ENCODE data around the gene RCOR2. TPM values are rescaled to one million over a fixed set of nuclear protein-coding genes. Genes with fewer than 3 reads are reported as not detected.

RCOR2 gene
- total RNA-seq, 4 donors from 2014 or later: 0.16 to 0.74 (median 0.58) TPM; not detected in 1

GRCh38 chr11:63931045-63931444, 14.1 kb upstream of the RCOR2 start:
- Histone ChIP-seq H3K4me3 (no peak overlapping the region), H3K27ac (no peak overlapping the region), H3K4me1 (no peaks in the 10 kb centered on the region), H3K36me3 (no peaks in the 10 kb centered on the region), H3K9me3 (no peaks in the 10 kb centered on the region), H3K27me3 (no peaks in the 10 kb centered on the region)
- TF ChIP-seq POLR2A (IDR thresholded peaks at IDR 0.05) (no peak), CTCF (IDR thresholded peaks at IDR 0.05) (no peak), POLR2AphosphoS5 (IDR thresholded peaks at IDR 0.05) (no peak), EP300 (IDR thresholded peaks at IDR 0.05) (no peak)
- 61 to 68% methylated on average over 5 of the region's 6 CpGs for WGBS, 2 donors (ENCODE audit: low coverage in 1 of 2)
- no peak for ATAC-seq

GRCh38 chr11:63929616-63930015, 12.7 kb upstream of the RCOR2 start:
- Histone ChIP-seq H3K4me3 (no peak overlapping the region), H3K27ac (no peak overlapping the region), H3K4me1 (no peaks in the 10 kb centered on the region), H3K9me3 (no peaks in the 10 kb centered on the region), H3K27me3 (no peaks in the 10 kb centered on the region), H3K36me3 (no peaks in the 10 kb centered on the region)
- no peak for TF ChIP-seq CTCF (IDR thresholded peaks at IDR 0.05)
- no peak for TF ChIP-seq POLR2AphosphoS5 (IDR thresholded peaks at IDR 0.05)
- no peak for TF ChIP-seq POLR2A (IDR thresholded peaks at IDR 0.05)
- no peak for TF ChIP-seq EP300 (IDR thresholded peaks at IDR 0.05)
- ATAC-seq: no peak
- WGBS, 2 donors (ENCODE audit: low coverage in 1 of 2): 70 to 87% methylated on average over 3 to 4 of the region's 5 CpGs

GRCh38 chr11:63923319-63923718, 6.4 kb upstream of the RCOR2 start:
- no peak for ATAC-seq
- Histone ChIP-seq H3K9me3 (no peaks in the 10 kb centered on the region), H3K36me3 (no peaks in the 10 kb centered on the region), H3K27ac (no peak overlapping the region), H3K4me1 (peaks cover 0 to 27% (median 18%) of the 10 kb centered on the region in 3 donors), H3K27me3 (no peaks in the 10 kb centered on the region), H3K4me3 (no peak overlapping the region)
- no peak for TF ChIP-seq EP300 (IDR thresholded peaks at IDR 0.05)
- TF ChIP-seq POLR2AphosphoS5 (IDR thresholded peaks at IDR 0.05): no peak
- no peak for TF ChIP-seq CTCF (IDR thresholded peaks at IDR 0.05)
- no peak for TF ChIP-seq POLR2A (IDR thresholded peaks at IDR 0.05)
- 53 to 76% methylated on average over 4 of the region's 4 CpGs for WGBS, 2 donors (ENCODE audit: low coverage in 1 of 2)

- Histone ChIP-seq H3K4me1 (peaks cover 0 to 33% (median 23%) of the 10 kb centered on the region in 3 donors), H3K9me3 (no peaks in the 10 kb centered on the region), H3K27me3 (no peaks in the 10 kb centered on the region), H3K4me3 (no peak overlapping the region), H3K27ac (no peak overlapping the region), H3K36me3 (no peaks in the 10 kb centered on the region)
- no peak for TF ChIP-seq EP300 (IDR thresholded peaks at IDR 0.05)
- WGBS, 2 donors (ENCODE audit: low coverage in 1 of 2): 67% methylated on average over 1 of the region's 2 CpGs; no CpG with 5 or more reads in 1 of the 2 donors
- ATAC-seq: no peak
These were observed 5.8 kb upstream of the RCOR2 start for GRCh38 chr11:63922673-63923192.

- no peak overlapping the region for H3K4me3 ChIP-seq
- ATAC-seq: no peak
- WGBS, 2 donors (ENCODE audit: low coverage in 1 of 2): 35% methylated on average over 5 of the region's 14 CpGs; no CpG with 5 or more reads in 1 of the 2 donors
- H3K9me3 ChIP-seq: no peaks in the 10 kb centered on the region
- TF ChIP-seq POLR2AphosphoS5 (IDR thresholded peaks at IDR 0.05): no peak
- no peak for TF ChIP-seq EP300 (IDR thresholded peaks at IDR 0.05)
- peak in 3 of 4 experiments; percentile 9 to 52 (median 34) for TF ChIP-seq CTCF (IDR thresholded peaks at IDR 0.05)
- TF ChIP-seq POLR2A (IDR thresholded peaks at IDR 0.05): no peak
- H3K4me1 ChIP-seq: peaks cover 0 to 49% (median 36%) of the 10 kb centered on the region in 3 donors
- no peaks in the 10 kb centered on the region for H3K36me3 ChIP-seq
- H3K27me3 ChIP-seq: no peaks in the 10 kb centered on the region
- H3K27ac ChIP-seq: peak overlapping the region in 3 of 4 donors; percentile 84 to 88 (median 88)
These were observed 4.0 kb upstream of the RCOR2 start for GRCh38 chr11:63920939-63921417.

Data from gastroesophageal sphincter (tissue), 4 donors.